RWPE1 (cell line): Measurements from ENCODE around the gene NUP210L.

ENCODE experiments used
- CTCF ChIA-PET: fragments of 350-600 bp; sonication (Branson Sonifier 250); formaldehyde crosslinking; extraction: SDS; loops from one replicate; lab custom pipeline; 2021; lab: Yijun Ruan, JAX
- POLR2A ChIA-PET: fragments of 400-600 bp; formaldehyde crosslinking; extraction: SDS; loops from one replicate; lab custom pipeline; 2020; ENCODE audit warnings: antibody characterized with exemption; ENCODE audit not compliant: low non-redundant PET; lab: Yijun Ruan, JAX
- DNase-seq: peaks from one replicate; pipeline ENCODE4 v3.0.0; 2012; ENCODE audit warnings: low spot score
- H3K27ac ChIP-seq: fragments of 450-650 bp; 2 replicates; pipeline ENCODE4 v1.5.1; 2017
- CTCF ChIP-seq: fragments of 450-650 bp; conservative IDR thresholded peaks from 2 replicates; pipeline ENCODE4 v1.5.1; 2017; ENCODE audit warnings: low read depth, mild to moderate bottlenecking

NUP210L gene

GRCh38 chr1:154171223-154171583, 16.3 kb upstream of the NUP210L start:
- H3K27ac ChIP-seq = no peak overlapping the region
- ChIA-PET CTCF (interaction anchor here (0.6 kb wide), 1 partner anchor 77 kb away, joined by 4 read pairs; no protein-coding TSS in a partner anchor), POLR2A (no interaction called here)
- no peak for DNase-seq
- no peak for TF ChIP-seq CTCF

GRCh38 chr1:154170547-154171222, 15.8 kb upstream of the NUP210L start:
- TF ChIP-seq CTCF = no peak
- no peak for DNase-seq
- CTCF ChIA-PET = no interaction called here
- H3K27ac ChIP-seq = no peak overlapping the region
- POLR2A ChIA-PET = no interaction called here

GRCh38 chr1:154167461-154167860, 12.6 kb upstream of the NUP210L start:
- no peak for DNase-seq
- POLR2A ChIA-PET = no interaction called here
- TF ChIP-seq CTCF = no peak
- CTCF ChIA-PET = no interaction called here
- H3K27ac ChIP-seq = no peak overlapping the region

GRCh38 chr1:154166207-154166606, 11.3 kb upstream of the NUP210L start:
- no peak for TF ChIP-seq CTCF
- DNase-seq = no peak
- H3K27ac ChIP-seq = no peak overlapping the region
- ChIA-PET POLR2A (no interaction called here), CTCF (no interaction called here)

GRCh38 chr1:154159554-154159953, 4.7 kb upstream of the NUP210L start:
- no peak for TF ChIP-seq CTCF
- no peak overlapping the region for H3K27ac ChIP-seq
- CTCF ChIA-PET = no interaction called here
- DNase-seq = no peak
- POLR2A ChIA-PET = no interaction called here

- ChIA-PET POLR2A (no interaction called here), CTCF (interaction anchor here (0.6 kb wide), 1 partner anchor 12 kb away, joined by 5 read pairs; no protein-coding TSS in a partner anchor)
- no peak for DNase-seq
Measured at GRCh38 chr1:154158307-154159125, 3.6 kb upstream of the NUP210L start.

More at GRCh38 chr1:154158307-154159125, 3.6 kb upstream of the NUP210L start:
- H3K27ac ChIP-seq = no peak overlapping the region
- TF ChIP-seq CTCF = no peak
